Activated CD4-positive, alpha-beta T cell treated with anti-CD3 and anti-CD28 coated beads, Interleukin-2, amount 10 ng/mL, durations not matched to agents 24 days and 14 days (primary cell): ENCODE measurements around the gene ZC3H12D. TPM values are rescaled to one million over a fixed set of nuclear protein-coding genes. Genes with fewer than 3 reads are reported as not detected.
"Not testable (repeated sequence)": the region's sequence is repeated elsewhere in the genome, so short reads cannot be mapped to it uniquely, and the experiment has no call there.

Source experiments
- DNase-seq: peaks from one replicate; pipeline ENCODE4 v3.0.0; 2022
- H3K27ac Mint-ChIP-seq: one replicate; pipeline ENCODE4 v1.8.0; 2022; ENCODE audit warnings: mild to moderate bottlenecking, mixed read lengths
- H3K27me3 Mint-ChIP-seq: one replicate; pipeline ENCODE4 v1.8.0; 2022; ENCODE audit warnings: mixed read lengths
- H3K36me3 Mint-ChIP-seq: one replicate; pipeline ENCODE4 v1.8.0; 2022; ENCODE audit warnings: low read depth, mild to moderate bottlenecking, mixed read lengths
- H3K4me1 Mint-ChIP-seq: one replicate; pipeline ENCODE4 v1.8.0; 2021; ENCODE audit warnings: mixed read lengths
- H3K4me3 Mint-ChIP-seq: one replicate; pipeline ENCODE4 v1.8.0; 2022; ENCODE audit warnings: mild to moderate bottlenecking, moderate library complexity, mixed read lengths
- H3K9me3 Mint-ChIP-seq: one replicate; pipeline ENCODE4 v1.8.0; 2021; ENCODE audit warnings: mixed read lengths
- intact Hi-C: fragments of 100-400 bp; cut with micrococcal nuclease; formaldehyde crosslinking; loops from one replicate; pipeline ENCODE4 v1.15.1; 2023
- total RNA-seq: library from RNA; stranded (reverse); gene quantifications from 2 replicates; pipeline ENCODE4 v1.2.3, GENCODE V29; 2022

ZC3H12D gene
- total RNA-seq, 1 donor from 2014 or later: 79.8 TPM

- H3K4me3 Mint-ChIP-seq: peak overlapping the region; percentile 26
- no peaks in the 10 kb centered on the region for H3K9me3 Mint-ChIP-seq
- no peak for DNase-seq
- H3K27me3 Mint-ChIP-seq: no peaks in the 10 kb centered on the region
- peaks cover 57% of the 10 kb centered on the region for H3K4me1 Mint-ChIP-seq
- intact Hi-C loops: no loop called here
- peaks cover 64% of the 10 kb centered on the region for H3K36me3 Mint-ChIP-seq
- peak overlapping the region; percentile 58 for H3K27ac Mint-ChIP-seq
These were observed 6.0 kb downstream of the ZC3H12D start for GRCh38 chr6:149478631-149479314.

- no peaks in the 10 kb centered on the region for H3K9me3 Mint-ChIP-seq
- peak overlapping the region; percentile 79 for H3K27ac Mint-ChIP-seq
- no peak for DNase-seq
- H3K4me3 Mint-ChIP-seq: peak overlapping the region; percentile 6
- no peaks in the 10 kb centered on the region for H3K27me3 Mint-ChIP-seq
- H3K36me3 Mint-ChIP-seq: peaks cover 65% of the 10 kb centered on the region
- peaks cover 59% of the 10 kb centered on the region for H3K4me1 Mint-ChIP-seq
- intact Hi-C loops: no loop called here
These were observed 7.3 kb downstream of the ZC3H12D start for GRCh38 chr6:149477544-149477943.

GRCh38 chr6:149476789-149477455 is 7.9 kb downstream of the ZC3H12D start:
- Mint-ChIP-seq H3K4me3 (no peak overlapping the region), H3K27me3 (no peaks in the 10 kb centered on the region), H3K4me1 (peaks cover 60% of the 10 kb centered on the region), H3K36me3 (peaks cover 64% of the 10 kb centered on the region), H3K27ac (no peak overlapping the region), H3K9me3 (no peaks in the 10 kb centered on the region)
- intact Hi-C loops: no loop called here
- no peak for DNase-seq

- peaks cover 43% of the 10 kb centered on the region for H3K4me1 Mint-ChIP-seq
- H3K27ac Mint-ChIP-seq: no peak overlapping the region
These were observed 10.5 kb downstream of the ZC3H12D start for GRCh38 chr6:149474108-149474935.

GRCh38 chr6:149473080-149474052 is 11.4 kb downstream of the ZC3H12D start:
- Mint-ChIP-seq H3K9me3 (no peaks in the 10 kb centered on the region), H3K36me3 (peaks cover 52% of the 10 kb centered on the region), H3K4me1 (peaks cover 39% of the 10 kb centered on the region), H3K27ac (peak overlapping the region; percentile 29), H3K4me3 (no peak overlapping the region), H3K27me3 (no peaks in the 10 kb centered on the region)
- intact Hi-C loops: no loop called here
- DNase-seq: no peak

More at GRCh38 chr6:149474108-149474935, 10.5 kb downstream of the ZC3H12D start:
- no peaks in the 10 kb centered on the region for H3K9me3 Mint-ChIP-seq
- H3K4me3 Mint-ChIP-seq: no peak overlapping the region
- no peak for DNase-seq
- H3K27me3 Mint-ChIP-seq: no peaks in the 10 kb centered on the region
- peaks cover 56% of the 10 kb centered on the region for H3K36me3 Mint-ChIP-seq
- intact Hi-C loops: no loop called here

GRCh38 chr6:149472241-149472640 is 12.6 kb downstream of the ZC3H12D start:
- Mint-ChIP-seq H3K9me3 (no peaks in the 10 kb centered on the region), H3K4me3 (peak overlapping the region; percentile 9), H3K36me3 (peaks cover 51% of the 10 kb centered on the region), H3K27me3 (no peaks in the 10 kb centered on the region), H3K27ac (peak overlapping the region; percentile 63), H3K4me1 (peaks cover 39% of the 10 kb centered on the region)
- DNase-seq: no peak
- intact Hi-C loops: no loop called here

- peaks cover 48% of the 10 kb centered on the region for H3K36me3 Mint-ChIP-seq
- peaks cover 36% of the 10 kb centered on the region for H3K4me1 Mint-ChIP-seq
- intact Hi-C loops: no loop called here
- H3K9me3 Mint-ChIP-seq: no peaks in the 10 kb centered on the region
- H3K27me3 Mint-ChIP-seq: no peaks in the 10 kb centered on the region
- no peak for DNase-seq
- peak overlapping the region; percentile 63 for H3K27ac Mint-ChIP-seq
- peak overlapping the region; percentile 9 for H3K4me3 Mint-ChIP-seq
These were observed 13.0 kb downstream of the ZC3H12D start for GRCh38 chr6:149471801-149472200.

- DNase-seq: no peak
These were observed 13.9 kb downstream of the ZC3H12D start for GRCh38 chr6:149470948-149471347.

GRCh38 chr6:149468179-149468578 is 16.6 kb downstream of the ZC3H12D start:
- intact Hi-C loops: no loop called here
- DNase-seq: no peak
- H3K27me3 Mint-ChIP-seq: no peaks in the 10 kb centered on the region
- no peak overlapping the region for H3K4me3 Mint-ChIP-seq
- peak overlapping the region; percentile 79 for H3K27ac Mint-ChIP-seq
- peaks cover 31% of the 10 kb centered on the region for H3K4me1 Mint-ChIP-seq
- H3K36me3 Mint-ChIP-seq: peaks cover 49% of the 10 kb centered on the region
- H3K9me3 Mint-ChIP-seq: no peaks in the 10 kb centered on the region

More at GRCh38 chr6:149470948-149471347, 13.9 kb downstream of the ZC3H12D start:
- intact Hi-C loops: no loop called here
- H3K27ac Mint-ChIP-seq: no peak overlapping the region
- H3K36me3 Mint-ChIP-seq: peaks cover 46% of the 10 kb centered on the region
- H3K27me3 Mint-ChIP-seq: no peaks in the 10 kb centered on the region
- H3K9me3 Mint-ChIP-seq: no peaks in the 10 kb centered on the region
- H3K4me1 Mint-ChIP-seq: peaks cover 34% of the 10 kb centered on the region
- no peak overlapping the region for H3K4me3 Mint-ChIP-seq

GRCh38 chr6:149467265-149467664 is 17.5 kb downstream of the ZC3H12D start:
- H3K27ac Mint-ChIP-seq: no peak overlapping the region

GRCh38 chr6:149464411-149464810 is 20.4 kb downstream of the ZC3H12D start:
- no peak overlapping the region for H3K27ac Mint-ChIP-seq
- no peak for DNase-seq
- H3K4me3 Mint-ChIP-seq: no peak overlapping the region
- intact Hi-C loops: no loop called here
- no peaks in the 10 kb centered on the region for H3K9me3 Mint-ChIP-seq
- H3K36me3 Mint-ChIP-seq: peaks cover 55% of the 10 kb centered on the region
- peaks cover 17% of the 10 kb centered on the region for H3K4me1 Mint-ChIP-seq
- no peaks in the 10 kb centered on the region for H3K27me3 Mint-ChIP-seq

More at GRCh38 chr6:149467265-149467664, 17.5 kb downstream of the ZC3H12D start:
- Mint-ChIP-seq H3K27me3 (no peaks in the 10 kb centered on the region), H3K36me3 (peaks cover 50% of the 10 kb centered on the region), H3K9me3 (no peaks in the 10 kb centered on the region), H3K4me1 (peaks cover 27% of the 10 kb centered on the region), H3K4me3 (no peak overlapping the region)
- intact Hi-C loops: no loop called here
- DNase-seq: no peak

GRCh38 chr6:149463781-149464180 is 21.0 kb downstream of the ZC3H12D start:
- Mint-ChIP-seq H3K36me3 (peaks cover 62% of the 10 kb centered on the region), H3K4me1 (peaks cover 23% of the 10 kb centered on the region), H3K27ac (peak overlapping the region; percentile 57), H3K27me3 (no peaks in the 10 kb centered on the region), H3K9me3 (no peaks in the 10 kb centered on the region), H3K4me3 (no peak overlapping the region)
- intact Hi-C loops: no loop called here
- DNase-seq: no peak

- H3K9me3 Mint-ChIP-seq, H3K4me3 Mint-ChIP-seq, intact Hi-C loops, DNase-seq, H3K27me3 Mint-ChIP-seq: not testable (repeated sequence)
- peaks cover 64% of the 10 kb centered on the region for H3K36me3 Mint-ChIP-seq
- peak overlapping the region; percentile 73 for H3K27ac Mint-ChIP-seq
- peaks cover 22% of the 10 kb centered on the region for H3K4me1 Mint-ChIP-seq
These were observed 22.1 kb downstream of the ZC3H12D start for GRCh38 chr6:149462712-149463111.
